ENCODE data around the gene KLHL26.

KLHL26 gene

GRCh38 chr19:18612051-18612771 is 24.6 kb upstream of the KLHL26 start:
- H3K36me3 Mint-ChIP-seq (ENCODE audit: low read depth) = no peaks in the 10 kb centered on the region
- H3K4me1 Mint-ChIP-seq = peaks cover 46% of the 10 kb centered on the region
- no peak for TF ChIP-seq CTCF (IDR thresholded peaks at IDR 0.05)
- H3K27me3 Mint-ChIP-seq (ENCODE audit: low read depth, poor library complexity) = peaks cover 91% of the 10 kb centered on the region
- H3K27ac Mint-ChIP-seq = no peak overlapping the region
- DNase-seq = no peak
- peaks cover under 1% of the 10 kb centered on the region for H3K9me3 Mint-ChIP-seq
- peak overlapping the region; percentile 82 for H3K4me3 Mint-ChIP-seq

- Mint-ChIP-seq H3K9me3 (peaks cover 8% of the 10 kb centered on the region), H3K27me3 (ENCODE audit: low read depth, poor library complexity) (peaks cover 88% of the 10 kb centered on the region), H3K27ac (no peak within 1 kb of the TSS), H3K36me3 (ENCODE audit: low read depth) (peaks cover 6% of the 10 kb centered on the region), H3K4me1 (peaks cover 44% of the 10 kb centered on the region), H3K4me3 (peak within 1 kb of the TSS; percentile 82)
- no peak for TF ChIP-seq CTCF (IDR thresholded peaks at IDR 0.05)
- DNase-seq = peak; percentile 78
Observed at GRCh38 chr19:18612772-18613588, 23.8 kb upstream of the KLHL26 start, which contains the start of gene TMEM59L. Gene TMEM59L (plus strand): TSS chr19:18612870. CDS start chr19:18612959, 89 bp downstream.

GRCh38 chr19:18613589-18614234 is 23.1 kb upstream of the KLHL26 start:
- Mint-ChIP-seq H3K4me3 (peak overlapping the region; percentile 77), H3K27me3 (ENCODE audit: low read depth, poor library complexity) (peaks cover 81% of the 10 kb centered on the region), H3K4me1 (peaks cover 37% of the 10 kb centered on the region), H3K27ac (no peak overlapping the region), H3K9me3 (peaks cover 8% of the 10 kb centered on the region), H3K36me3 (ENCODE audit: low read depth) (peaks cover 6% of the 10 kb centered on the region)
- TF ChIP-seq CTCF (IDR thresholded peaks at IDR 0.05) = no peak
- DNase-seq = peak; percentile 34

- Mint-ChIP-seq H3K4me3 (no peak overlapping the region), H3K4me1 (peaks cover 24% of the 10 kb centered on the region), H3K27ac (no peak overlapping the region), H3K27me3 (ENCODE audit: low read depth, poor library complexity) (peaks cover 71% of the 10 kb centered on the region), H3K36me3 (ENCODE audit: low read depth) (peaks cover 6% of the 10 kb centered on the region), H3K9me3 (peaks cover 8% of the 10 kb centered on the region)
- no peak for TF ChIP-seq CTCF (IDR thresholded peaks at IDR 0.05)
- no peak for DNase-seq
Observed at GRCh38 chr19:18616023-18616422, 20.8 kb upstream of the KLHL26 start.

GRCh38 chr19:18617562-18617961 is 19.3 kb upstream of the KLHL26 start:
- peaks cover 8% of the 10 kb centered on the region for H3K9me3 Mint-ChIP-seq
- H3K4me3 Mint-ChIP-seq = no peak overlapping the region
- peaks cover 59% of the 10 kb centered on the region for H3K27me3 Mint-ChIP-seq (ENCODE audit: low read depth, poor library complexity)
- peaks cover 15% of the 10 kb centered on the region for H3K4me1 Mint-ChIP-seq
- peaks cover 6% of the 10 kb centered on the region for H3K36me3 Mint-ChIP-seq (ENCODE audit: low read depth)
- no peak for DNase-seq
- no peak overlapping the region for H3K27ac Mint-ChIP-seq
- TF ChIP-seq CTCF (IDR thresholded peaks at IDR 0.05) = no peak

Measured in nephron progenitor cell (in vitro differentiated cells).